NCI-H2227 (cell line): ENCODE measurements around the gene HYOU1.
"Not testable (repeated sequence)": the region's sequence is repeated elsewhere in the genome, so short reads cannot be mapped to it uniquely, and the experiment has no call there.

ENCODE experiments used
- DNase-seq: peaks from one replicate; lab custom pipeline; 2025; ENCODE audit not compliant: unreplicated experiment; lab: John Stamatoyannopoulos, UW

The HYOU1 gene

DNA sequence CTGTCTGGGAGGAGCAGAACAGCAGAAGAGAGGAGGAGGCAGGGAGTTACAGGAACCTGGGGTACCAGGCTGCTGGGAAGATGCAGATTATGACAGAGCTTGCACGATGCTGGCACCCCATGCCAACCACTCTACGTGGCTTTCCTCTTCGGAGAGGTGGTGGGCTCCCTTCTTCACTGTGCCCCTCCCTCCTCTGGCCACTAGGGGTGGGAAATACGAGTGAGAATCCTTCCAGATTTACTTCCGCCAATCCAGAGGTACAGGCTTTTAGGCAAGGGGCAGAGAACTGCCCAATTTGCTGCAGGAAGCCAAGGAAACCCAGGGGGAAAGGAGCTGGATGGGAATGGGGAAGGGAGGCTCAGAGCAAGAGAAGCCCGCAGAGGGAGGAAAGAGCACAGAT, 12.3 kb downstream of the HYOU1 start:
- no peak for DNase-seq

DNA sequence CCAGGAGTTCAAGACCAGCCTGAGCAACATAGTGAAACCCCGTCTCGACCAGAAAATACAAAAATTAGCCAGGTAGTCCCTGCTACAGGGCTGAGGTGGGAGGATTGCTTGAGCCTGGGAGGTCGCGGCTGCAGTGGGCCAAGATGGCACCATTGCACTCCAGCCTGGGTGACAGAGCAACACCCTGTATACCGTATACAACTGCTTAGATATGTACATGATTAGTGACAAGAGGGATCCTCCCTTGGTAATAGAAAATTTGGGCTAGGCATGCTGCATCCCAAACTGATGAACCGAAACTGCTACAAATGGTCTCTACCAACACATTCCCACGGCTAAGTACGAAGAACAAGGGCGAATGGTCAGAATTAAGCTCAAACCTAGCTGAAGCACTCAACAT, 14.1 kb downstream of the HYOU1 start:
- DNase-seq: no peak

DNA sequence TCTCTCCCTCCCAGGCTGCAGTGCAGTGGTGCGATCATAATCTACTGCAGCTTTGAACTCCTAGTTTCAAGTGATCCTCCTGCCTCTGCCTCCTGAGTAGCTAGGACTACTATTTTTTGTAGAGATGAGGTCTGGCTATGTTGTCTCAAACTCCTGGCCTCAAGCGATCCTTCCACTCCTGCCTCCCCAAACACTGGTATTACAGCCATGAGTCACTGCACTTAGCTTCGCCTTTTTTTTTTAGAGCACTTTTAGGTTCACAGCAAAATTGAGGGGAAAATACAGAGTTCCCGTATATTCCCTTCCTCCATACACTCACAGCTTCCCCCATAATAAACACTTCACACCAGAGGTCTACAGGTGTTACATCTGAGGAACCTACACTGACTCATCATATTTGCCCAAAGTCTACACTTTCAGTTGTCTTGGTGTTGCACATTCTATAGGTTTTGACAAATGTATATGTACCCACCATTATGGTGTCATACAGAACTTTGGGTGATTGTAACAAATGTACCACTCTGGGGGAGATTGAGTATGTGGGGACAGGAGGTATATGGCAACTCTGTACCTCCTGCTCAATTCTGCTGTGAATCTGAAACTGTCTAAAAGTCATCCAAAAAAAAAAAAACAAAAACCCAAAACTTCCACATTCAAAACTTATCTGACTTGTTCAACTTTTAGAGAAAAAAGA, 15.0 kb downstream of the HYOU1 start:
- no peak for DNase-seq

DNA sequence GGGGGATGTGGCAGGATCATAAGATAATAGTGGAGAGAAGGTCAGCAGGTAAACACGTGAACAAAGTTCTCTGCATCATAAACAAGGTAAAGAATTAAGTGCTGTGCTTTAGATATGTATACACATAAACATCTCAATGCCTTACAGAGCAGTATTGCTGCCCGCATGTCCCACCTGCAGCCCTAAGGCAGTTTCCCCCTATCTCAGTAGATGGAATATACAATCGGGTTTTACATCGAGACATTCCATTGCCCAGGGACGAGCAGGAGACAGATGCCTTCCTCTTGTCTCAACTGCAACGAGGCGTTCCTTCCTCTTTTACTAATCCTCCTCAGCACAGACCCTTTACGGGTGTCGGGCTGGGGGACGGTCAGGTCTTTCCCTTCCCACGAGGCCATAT, 17.5 kb downstream of the HYOU1 start:
- DNase-seq: not testable (repeated sequence)

DNA sequence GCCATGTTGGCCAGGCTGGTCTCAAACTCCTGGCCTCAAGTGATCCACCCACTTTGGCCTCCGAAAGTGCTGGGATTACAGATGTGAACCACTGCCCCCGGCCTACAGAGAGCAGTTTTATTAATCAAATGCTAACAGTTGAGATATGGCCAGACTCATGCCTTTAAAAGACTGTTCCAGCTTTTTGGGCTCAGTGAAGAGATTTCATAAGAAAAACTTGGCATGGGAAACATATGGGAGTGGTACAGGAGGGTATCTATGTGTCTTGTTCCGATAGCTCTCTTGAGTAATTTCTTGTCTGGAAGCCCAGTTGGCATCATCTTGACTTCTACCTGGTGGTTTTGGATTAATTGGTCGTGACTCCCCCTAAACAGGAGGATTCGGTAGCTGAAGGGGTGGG, 18.1 kb downstream of the HYOU1 start:
- no peak for DNase-seq

DNA sequence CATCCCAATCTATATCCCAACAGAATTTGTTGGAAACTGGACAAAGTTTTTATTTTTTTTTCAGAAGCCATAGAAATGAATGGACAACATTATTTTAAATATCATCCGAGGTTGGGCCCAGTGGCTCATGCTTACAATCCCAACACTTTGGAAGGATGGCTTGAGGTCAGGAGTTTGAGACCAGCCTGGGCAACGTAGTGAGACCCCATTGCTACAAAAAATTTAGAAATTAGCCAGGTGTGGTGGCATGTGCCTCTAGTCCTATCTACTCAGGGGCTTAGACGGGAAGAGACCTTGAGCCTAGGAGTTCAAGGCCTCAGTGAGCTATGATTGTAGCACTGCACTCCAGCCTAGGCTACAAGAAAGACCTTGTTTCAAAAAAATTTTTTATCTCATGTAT, 22.2 kb downstream of the HYOU1 start:
- DNase-seq: no peak

DNA sequence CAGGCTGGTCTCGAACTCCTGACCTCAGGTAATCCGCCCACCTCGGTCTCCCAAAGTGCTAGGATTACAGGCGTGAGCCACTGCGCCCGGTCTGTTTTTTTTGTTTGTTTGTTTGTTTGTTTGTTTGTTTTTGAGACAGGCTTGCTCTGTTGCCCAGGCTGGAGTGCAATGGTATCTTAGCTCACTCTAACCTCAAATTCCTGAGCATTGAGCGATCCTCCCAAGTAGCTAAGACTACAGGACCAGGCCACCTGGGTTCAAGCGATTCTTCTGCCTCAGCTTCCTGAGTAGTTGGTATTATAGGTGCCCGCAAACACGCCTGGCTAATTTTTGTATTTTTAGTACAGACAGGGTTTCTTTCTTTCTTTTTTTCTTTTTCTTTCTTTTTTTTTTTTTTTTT, 23.6 kb downstream of the HYOU1 start:
- DNase-seq: not testable (repeated sequence)

DNA sequence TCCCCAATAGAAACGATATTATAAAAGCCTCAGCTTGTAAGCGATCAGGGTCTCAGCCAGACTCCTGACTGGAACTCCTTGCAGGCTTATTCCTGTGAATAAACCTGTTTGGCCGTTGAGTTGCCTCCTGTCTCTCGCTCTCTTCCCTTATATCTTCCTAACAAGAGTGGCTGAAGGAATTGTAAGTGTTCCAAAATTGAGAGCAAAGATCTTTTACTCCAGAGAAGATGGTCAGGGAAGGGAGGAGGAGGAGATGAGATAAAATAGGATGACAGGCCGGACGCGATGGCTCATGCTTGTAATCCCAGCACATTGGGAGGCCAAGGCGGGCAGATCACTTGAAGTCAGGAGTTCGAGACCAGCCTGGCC, 25.1 kb downstream of the HYOU1 start:
- no peak for DNase-seq

DNA sequence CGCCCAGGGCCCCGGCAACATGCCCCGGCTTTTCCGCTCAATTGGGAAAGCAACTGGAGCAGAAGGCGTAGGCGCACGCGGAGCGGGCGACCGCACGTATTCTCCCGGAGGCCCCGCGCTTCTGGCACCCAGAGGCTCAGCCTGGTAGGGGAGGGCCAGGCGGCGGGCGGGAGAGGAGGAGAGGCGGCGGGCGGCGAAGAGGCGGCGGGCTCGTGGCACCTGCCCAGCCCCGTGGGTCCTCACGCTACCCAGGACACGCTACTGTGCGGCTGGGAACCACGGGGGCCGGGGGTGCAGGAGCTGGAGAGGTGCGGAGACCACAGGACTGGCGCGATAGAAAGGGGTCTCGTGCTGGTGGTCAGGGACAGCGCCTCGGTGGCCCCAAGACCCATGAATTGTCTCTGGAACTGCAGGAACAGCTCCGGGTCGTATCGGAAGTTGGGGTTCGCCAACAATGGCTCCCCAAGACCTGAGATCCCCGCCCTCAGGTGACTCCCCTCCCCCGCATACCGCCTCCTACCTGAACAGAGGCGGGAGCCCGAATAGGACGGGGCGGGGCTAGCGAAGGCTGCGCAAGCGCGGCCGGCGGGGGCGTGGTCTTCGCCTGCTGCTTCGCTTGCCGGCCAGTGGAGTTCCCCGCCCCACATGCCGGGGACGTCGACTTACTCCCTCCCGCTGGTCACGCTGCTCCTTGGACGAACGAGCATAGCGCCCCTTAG, 26.5 kb downstream of the HYOU1 start, which contains the start of gene SLC37A4:
TSS of gene SLC37A4 (minus strand) at position 549 of the 719 bp plus-strand sequence.
- peak; percentile 97 for DNase-seq

DNA sequence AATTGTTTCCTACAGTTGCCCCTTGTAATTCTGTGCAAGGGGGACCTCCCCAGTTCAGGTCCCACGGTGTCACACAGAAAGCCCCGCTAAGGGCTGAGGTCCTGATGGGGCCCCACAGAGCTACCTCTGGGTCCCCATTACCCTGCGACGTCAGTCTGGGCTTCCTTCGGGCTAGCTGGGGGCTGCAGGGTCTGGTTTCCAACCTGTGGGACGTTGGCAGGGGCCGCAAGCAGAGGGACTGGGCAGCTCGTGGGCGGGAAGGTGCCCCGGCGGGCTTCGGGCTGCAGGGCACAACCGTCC, 27.0 kb downstream of the HYOU1 start:
- no peak for DNase-seq

DNA sequence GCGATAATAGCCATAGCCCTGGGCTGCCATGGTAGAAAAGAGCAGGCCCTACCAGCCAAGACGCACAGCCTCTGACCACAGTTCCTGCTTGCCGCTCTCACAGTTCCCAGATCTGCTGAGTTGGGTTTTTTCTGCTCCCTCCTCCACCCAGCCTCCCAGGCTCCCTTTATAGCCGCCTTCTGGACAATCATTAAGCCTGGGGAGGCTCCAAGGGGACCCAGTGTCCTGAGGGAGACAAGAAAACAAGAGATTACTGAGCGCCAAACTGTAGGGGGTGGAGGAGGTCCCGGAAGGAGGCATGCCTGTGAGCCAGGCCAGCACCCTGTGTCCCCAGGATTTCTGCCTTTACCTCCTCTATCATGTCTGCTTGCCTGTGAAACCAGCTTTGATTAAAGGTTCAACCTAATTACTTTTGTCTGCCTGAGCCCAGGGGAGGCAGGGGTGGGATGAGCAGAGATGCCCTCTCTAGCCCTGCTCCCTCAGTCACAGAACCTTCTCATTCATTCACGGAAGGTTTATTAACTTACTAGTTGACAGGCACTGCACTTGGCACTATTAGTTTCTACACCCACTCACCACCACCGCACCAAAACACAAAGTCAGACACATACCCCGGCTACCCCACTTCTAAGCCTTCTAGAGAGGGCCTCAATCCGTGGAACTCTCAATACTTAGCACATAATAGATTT, 27.5 kb downstream of the HYOU1 start:
- DNase-seq: peak; percentile 6

DNA sequence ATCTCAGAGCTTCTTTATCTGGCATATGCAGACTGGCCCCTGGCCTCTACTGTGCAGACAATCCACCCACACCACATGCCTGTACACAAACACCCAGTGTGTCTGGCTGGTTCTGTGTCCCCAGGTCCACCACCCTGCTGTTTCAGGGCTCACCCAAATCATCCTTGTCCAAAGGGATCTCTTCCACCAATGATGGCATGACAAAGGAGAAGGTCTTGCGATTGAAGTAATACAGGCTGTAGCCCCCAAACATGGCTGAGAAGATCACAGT, 28.0 kb downstream of the HYOU1 start:
- DNase-seq: no peak

DNA sequence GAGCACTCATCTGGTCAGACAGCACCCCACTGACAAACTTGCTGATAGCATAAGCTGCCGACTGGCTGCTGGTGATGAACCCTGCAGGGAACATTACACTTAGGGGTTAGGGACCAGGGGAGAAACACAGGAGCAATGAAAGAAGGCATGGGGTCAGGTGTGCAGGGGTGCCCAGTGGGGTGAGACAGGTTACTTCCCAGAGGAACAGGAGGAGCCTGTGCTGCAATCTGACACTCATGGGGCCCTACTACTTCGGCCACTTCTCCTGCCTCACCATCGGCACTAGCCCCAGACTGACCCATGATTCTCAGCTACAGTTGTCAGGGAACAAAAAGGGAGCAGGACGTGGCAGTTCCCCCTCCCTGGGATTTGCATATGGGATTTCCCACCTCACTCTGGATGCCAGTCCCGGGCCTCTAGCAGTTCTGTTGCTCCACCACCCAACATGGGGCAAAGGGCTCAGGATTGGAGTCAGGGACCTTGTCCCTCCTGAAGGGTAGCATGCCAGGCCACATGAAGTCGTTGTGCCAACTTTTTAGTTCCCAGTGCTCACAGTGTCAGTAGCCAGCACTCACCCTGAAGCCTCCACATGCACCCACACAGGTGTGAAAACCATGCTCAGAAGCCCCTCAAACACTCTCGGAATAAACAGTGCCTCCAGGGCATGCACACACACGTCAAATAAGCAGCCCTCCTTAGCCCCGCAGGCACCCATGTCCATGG, 28.5 kb downstream of the HYOU1 start:
- DNase-seq: no peak

DNA sequence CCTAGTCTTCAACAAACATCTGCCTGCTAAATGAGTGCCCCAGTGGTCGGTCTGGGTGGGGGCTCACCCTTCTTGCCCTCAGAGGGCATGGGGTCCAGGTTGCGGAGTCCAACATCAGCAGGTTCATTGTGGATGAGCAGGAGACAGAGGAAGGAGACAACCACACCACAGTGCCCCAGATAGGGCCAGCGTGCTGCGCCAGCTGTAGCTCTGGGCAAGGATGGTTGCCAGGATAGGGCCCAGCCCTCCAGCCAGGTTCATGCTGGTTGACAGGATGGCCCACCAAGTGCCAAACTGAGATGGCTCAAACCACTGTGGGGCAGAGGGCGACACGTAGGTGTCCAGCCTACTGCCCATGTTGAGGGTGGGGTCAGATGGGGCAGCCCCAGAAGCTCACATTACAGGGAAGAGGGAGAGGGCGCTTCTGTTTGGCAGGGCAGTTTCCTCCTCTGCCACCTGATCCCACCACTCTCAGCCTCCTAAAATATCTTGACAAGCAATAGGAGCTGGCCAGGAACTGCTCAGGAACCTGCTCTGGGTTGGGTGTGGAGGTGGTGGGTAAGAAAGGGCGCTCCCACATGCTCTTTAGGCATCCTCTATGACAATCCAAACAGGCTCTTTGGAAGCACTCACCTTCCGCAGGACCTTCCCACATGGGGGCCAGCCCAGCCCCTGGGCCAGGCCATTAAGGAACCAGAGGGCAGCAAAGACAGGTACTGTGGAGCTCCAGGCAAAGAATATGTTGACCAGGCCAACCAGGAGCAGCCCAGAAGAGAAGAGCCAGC, 29.3 kb downstream of the HYOU1 start:
- DNase-seq: no peak

DNA sequence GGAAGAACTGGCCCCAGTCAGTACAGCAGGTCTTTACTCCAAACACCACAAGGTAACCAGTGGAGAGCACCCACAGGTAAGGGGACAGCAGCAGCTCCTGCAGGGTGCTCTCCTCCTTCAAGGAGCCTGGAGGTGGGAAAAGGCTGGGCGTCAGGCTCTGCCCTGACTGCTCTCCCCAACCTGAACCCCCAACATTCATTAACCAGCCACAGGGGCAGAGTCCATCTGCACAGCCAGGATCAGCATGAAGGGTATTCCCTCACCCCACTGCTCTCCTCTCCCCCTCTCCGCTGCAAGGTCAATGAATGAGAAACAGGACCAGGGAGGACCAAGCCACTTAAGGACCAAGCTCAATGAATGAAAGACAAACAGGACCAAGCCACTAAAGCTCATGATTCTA, 30.0 kb downstream of the HYOU1 start:
- DNase-seq: no peak

DNA sequence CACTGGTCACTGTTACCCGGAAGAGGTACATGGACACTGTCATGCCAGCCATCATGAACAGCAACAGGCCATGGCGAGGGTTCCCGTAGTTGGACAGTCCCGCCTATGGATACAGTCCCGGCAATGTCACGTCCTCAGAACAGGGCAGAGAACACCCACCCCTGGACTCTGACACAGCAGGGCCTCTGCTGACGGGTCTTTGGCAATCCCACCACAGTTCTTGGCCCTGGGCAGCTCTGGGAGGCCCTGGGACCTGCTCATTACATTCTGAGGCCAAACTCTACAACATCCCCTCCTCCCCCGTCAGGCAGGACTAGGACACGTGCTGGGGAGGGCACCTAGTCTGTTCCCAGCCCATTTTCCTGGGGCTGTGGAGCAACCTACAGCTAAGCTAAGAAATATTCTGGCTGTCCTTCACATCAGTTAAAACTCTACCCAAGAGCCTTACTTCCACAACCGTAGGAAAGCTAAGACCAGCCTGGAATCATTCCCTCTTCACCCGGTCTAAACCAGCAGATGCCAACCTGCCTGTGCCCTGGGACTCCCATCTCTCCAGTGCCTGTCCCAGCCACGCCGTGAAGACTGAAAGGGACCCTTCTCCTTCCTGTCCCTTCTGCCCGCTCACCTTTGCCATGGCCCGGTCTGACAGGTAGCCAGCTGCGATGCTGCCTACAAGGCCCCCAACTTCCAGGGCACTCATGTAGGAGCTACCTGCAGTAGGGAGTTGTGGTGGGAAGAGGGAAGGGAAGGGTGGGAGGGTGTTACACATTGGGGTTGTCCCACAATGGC, 30.8 kb downstream of the HYOU1 start:
- DNase-seq: no peak

DNA sequence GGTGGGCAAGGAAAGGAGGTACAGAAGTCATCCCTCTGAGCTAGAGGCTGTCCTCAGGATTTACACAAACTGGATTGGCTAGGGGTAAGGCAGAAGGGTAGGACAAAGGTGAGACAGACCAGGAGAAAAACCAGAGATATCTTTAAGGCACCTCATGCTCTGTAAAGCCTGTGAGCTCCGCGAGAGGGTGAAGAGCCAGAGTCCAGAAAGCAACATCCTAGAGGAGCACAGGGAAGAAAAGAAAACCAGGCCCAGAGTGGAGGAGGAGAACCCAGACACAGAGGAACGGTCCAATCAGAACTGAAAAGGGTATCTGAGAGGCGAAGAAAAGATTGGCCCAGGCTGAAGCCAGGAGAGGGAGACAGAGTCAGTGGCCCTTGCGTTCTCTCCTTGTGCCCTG, 31.5 kb downstream of the HYOU1 start:
- no peak for DNase-seq

DNA sequence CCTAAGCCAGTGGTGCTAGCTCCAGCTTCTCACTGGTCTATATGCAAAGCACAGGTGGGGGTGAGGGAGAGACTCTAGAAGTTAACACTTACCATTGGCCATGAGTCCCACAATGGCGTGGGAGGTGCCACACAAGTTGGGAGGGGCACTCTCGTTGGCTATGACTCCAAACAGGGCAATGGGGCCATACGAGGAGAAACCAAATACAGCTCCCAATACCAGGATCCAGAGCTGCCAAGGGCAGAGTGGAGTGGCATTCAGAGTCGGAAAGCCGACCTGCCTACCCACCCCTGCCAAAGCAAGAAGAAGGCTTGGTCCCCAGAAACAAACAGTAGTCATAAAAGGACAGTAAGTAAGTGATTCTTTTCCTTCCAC, 31.9 kb downstream of the HYOU1 start:
- DNase-seq: no peak

DNA sequence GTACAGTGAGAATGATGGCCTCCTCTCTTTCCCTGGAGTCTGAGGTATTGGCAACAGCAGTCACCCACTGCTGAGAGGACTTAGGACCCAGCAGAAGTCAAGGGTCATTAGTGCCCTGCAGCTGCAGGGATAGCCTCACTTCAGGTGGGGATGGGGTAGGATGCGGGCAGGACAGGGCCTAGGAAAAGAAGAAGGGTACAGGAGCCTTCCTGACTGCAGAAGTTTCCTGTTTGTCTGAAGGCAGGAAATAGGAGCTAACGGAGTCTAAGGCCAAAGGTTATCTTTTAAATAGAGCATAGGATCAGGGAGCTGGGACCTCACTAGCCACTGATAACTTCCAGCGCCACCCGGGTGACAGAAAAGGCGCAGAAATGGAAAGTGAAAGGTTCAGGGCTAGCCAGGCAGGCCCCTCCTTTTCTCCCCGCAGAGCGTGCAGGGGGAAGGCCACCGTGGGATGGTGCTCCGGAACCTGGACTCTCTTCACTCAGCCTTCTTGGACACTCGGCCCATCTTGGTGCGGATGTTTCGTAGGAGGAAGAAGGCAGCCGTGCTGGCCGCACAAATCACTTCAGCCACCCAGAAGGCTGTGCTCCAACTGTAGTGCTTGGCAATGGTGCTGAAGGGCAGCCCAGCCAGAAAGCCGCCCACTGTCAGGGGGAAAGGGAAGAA, 32.4 kb downstream of the HYOU1 start:
- DNase-seq: no peak

DNA sequence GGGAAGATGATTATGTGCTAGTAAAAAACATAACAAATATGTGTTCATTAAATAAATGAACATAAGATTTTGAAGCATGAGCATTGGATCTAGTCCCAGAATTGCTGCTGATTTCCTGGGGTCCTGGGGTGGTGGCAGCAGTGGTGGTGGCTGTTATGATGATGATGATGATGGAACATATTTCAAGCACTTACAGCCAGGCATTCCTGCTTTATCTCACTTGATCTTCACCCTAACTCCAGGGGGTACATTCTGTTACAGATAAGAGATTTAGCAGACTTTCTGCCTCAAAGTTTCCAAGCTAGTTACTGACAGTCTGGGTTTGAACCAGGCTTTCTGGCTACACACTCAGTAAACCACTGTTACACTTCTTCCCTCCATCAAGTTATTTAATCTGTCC, 33.3 kb downstream of the HYOU1 start:
- no peak for DNase-seq
